HG03439 (cell line): Measurements from ENCODE around the gene CYTH1.

Experiments
- ATAC-seq: cut with Tn5 transposase; IDR thresholded peaks from one replicate; pipeline ENCODE4 v1.9.1; 2021; ENCODE audit warnings: mild to moderate bottlenecking, moderate library complexity; ENCODE audit not compliant: unreplicated experiment

CYTH1 gene

GRCh38 chr17:78717431-78717980 lies 64.6 kb downstream of the CYTH1 start:
- ATAC-seq = no peak

DNA sequence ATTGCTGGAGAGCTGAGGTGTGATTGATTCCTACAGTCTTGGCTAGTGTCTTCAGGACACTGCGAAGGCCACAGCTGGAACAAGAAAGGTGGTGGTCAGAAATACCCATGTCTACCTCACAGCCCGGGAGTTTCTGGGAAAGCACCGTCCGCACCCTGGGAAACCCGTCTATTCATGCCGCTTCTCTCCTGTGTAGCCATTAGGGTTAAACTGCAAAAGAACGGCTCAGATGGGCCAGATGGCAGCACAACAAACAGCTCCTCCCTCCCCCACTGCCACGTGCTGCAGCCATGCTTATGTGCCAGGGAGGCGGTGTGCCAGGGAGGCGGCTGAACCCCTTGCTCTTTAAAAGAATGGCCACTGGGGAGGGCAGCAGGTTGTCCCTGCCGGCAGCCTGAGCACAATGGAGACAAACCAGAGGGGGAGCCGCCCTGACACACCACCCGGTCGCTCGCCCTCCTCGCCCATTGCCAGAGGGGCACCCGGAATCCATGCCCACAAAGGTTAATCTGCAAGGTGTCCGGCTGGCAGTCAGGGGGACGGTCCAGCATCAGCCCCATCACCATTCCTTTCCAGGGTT lies 65.2 kb downstream of the CYTH1 start:
- no peak for ATAC-seq

DNA sequence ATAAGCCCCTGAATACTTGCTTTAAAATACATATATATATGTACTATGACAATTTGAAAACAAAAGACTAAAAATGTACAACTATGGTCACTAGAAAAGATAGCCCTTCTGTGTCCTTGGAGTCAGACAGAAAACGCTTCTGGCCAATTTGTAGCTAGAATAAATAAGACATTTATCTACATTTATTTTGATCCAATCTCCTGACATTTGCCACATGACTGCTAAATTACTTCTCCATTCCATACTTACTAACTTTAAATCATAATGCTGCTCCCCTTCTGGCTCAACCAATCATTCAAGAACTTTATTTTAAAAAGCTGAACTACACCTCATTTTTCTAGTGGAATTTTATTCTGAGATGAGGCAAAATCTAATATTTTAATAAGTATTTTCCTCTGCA lies 65.8 kb downstream of the CYTH1 start:
- no peak for ATAC-seq

DNA sequence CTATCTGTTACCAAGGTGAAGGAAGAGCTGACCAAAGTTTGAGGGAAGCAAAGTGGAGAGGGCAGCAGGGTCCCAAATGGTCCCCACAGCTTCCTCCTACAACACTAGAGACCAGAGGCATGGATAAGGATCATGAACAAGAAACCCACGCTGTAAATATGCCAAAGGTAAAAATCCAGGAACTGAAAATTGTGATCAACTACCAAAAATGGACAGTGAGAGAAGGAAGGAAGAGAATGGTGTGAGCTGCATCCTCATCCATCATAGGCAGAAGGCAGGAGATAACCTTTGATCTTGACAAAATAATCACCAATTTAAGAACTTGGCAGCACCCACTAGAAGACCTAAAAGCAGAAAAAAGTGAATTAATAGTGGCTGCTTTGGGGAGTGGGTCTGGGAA lies 66.2 kb downstream of the CYTH1 start:
- no peak for ATAC-seq

GRCh38 chr17:78715000-78715771 lies 66.9 kb downstream of the CYTH1 start:
- no peak for ATAC-seq

- ATAC-seq = no peak
Measured at GRCh38 chr17:78714534-78714933, 67.5 kb downstream of the CYTH1 start.

DNA sequence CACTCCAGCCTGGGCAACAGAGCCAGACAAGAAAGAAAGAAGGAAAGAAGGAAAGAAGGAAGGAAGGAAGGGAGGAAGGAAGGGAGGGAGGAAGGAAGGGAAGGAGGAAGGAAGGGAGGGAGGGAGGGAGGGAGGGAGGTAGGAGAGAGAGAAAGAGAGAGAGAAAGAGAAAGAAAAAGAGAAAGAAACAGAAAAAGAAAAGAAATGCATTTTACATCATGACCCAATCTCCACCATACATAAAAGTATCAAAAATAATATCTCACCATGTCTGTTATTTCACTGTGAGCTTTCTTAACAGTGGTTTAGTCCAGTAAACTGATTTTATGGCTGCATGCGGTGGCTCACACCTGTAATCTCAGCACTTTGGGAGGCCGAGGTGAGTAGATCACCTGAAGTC lies 70.0 kb downstream of the CYTH1 start:
- no peak for ATAC-seq

DNA sequence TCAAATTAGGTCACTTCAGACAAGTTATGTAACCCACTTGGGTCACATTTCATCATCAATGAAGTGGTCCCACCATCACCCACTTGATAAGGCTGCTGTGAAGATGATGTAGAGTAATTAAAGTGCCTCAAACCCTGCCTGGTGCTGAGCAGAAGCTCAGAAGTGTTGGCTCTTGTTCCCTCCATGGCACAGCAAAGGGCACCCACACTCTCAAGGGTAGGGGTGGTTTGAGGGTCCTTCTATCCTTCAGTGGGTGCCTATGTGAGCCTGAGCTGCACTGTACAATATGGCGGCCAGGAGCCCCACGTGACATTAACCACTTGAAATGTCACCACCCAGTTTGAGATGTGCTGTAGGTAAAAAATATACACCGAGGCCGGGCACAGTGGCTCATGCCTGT lies 71.5 kb downstream of the CYTH1 start:
- no peak for ATAC-seq

DNA sequence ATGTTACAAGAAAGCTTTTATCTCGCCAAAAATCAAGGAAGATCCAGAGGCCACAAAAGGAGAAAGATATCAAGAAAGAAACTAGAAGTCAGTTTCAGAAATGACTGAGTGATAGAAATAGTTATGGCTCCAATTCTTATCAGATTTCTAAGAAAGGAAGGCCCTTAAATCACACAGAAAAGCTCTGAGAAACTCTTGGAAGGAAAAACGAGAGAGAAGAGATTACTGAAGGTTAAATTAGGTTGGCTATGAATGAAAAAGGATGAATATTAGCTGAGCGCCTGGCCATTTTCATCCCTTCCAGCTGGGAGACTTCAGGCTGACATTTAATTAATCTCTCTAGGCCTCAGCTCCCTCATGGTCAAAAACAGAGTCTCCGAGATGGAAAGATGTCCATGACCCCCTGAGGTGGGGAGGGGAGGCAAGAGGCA lies 72.3 kb downstream of the CYTH1 start:
- no peak for ATAC-seq

DNA sequence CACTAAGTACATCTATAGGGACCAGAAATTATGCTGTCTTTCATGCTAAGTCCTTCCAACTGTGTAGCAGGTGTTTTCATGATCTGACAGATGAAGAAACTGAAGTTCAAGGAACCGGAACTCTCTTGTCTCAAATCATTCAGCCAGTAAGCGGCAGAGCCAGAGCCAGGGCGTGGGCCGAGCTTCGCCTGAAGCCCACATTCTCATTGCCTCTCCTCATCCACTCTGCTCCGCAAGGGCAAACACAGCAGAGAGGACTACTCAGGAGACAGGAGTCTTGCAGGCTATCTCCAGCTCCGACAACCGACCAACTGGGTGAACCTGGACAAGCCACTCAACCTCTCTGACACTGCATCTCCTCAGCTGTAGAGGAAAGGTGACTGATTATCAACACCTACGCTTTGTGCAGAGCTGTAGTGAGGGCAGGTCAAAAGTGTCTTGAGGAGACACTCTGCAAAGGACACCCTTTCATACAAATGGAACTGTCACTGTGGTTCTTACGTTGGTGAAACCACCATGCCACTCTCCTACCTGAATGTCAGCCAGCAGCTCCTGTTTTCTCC lies 72.9 kb downstream of the CYTH1 start:
- ATAC-seq = peak; percentile 44

- ATAC-seq = no peak
Measured at GRCh38 chr17:78708510-78708973, 73.5 kb downstream of the CYTH1 start.

GRCh38 chr17:78707923-78708322 lies 74.2 kb downstream of the CYTH1 start:
- ATAC-seq = no peak

DNA sequence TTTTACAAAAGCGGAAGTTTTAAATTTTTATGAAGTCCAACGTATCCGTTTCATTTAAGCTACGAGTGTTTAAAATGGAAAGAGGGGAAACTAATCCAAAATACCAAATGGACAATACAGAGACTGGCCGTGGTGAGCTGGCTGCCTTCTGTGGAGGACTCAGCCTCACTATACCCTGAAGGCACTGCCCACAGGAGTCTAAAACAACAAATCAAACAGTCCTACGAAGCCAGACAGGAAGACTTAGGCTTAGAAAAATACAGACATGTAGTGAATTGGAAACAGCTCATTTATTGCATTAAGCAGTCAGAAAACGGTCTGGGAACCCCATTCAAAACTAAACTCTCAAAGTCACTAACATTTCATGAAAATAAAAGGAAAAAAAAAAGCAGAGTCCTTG lies 75.1 kb downstream of the CYTH1 start:
- ATAC-seq = no peak

DNA sequence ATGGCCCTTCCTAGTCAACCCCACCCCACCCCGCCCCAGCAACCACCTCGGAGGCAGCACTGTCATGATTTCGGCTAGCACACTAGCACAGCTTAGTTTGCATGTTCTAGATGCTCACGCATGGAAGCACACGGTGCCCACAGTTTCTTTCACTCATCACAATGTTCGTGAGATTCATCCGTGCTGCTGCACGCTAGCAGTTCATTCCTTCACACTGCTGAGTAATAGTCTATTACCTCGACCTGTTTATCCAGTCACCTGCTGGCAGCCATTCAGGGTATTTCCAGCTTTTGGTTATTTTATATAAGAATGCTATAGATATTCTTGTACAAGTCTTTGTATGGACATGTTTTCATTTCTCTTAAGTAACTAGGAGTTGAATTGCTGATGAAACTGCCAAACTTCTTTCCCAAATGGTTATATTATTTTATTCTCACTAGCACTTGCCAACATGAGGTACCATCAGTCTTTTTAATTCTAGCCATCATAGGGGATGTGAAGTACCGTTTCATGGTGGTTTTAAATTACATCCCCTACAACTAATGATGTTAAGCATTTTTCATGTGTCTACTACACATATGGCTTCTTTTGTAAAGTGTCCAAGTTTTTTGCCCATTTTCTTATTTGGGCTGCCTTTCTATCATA lies 75.7 kb downstream of the CYTH1 start:
- peak; percentile 61 for ATAC-seq

GRCh38 chr17:78705071-78705470 lies 77.0 kb downstream of the CYTH1 start:
- no peak for ATAC-seq

GRCh38 chr17:78704594-78704993 lies 77.5 kb downstream of the CYTH1 start:
- no peak for ATAC-seq

DNA sequence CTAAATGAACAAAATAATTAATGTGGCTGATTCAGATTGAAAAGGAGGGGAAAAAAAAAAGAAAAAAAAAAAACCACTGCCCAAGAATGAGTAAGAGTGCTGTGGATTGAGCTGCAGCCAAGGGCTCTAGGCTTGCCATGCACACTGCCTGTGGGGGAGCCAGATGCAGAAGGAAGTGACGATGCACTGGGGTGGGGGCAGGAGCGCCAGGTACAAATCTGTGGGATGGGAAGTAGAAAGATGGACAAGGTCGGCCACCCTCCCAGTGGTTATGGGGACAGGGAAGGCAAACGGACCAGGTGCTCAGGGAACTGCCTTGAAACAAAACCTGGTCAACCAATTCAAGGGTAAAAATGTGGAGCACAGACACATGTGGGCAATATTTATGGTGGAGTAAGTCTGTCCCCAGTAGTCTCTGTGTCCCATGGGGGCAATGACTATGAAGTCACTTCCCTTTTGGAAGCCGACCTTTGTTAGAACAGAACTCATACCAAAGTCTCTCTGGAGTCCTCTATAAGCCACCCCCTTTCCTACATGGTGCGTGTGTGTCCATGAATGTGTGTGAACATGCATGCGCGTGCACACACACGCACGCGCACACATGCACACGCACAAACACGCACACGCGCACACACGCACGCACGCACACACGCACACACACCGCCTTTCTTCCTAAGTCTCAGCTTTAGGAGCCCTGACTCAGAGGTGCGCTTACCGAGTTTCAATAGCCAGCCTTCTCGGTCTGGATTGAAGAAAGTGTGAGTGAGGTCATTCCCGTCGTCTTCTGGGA lies 84.3 kb downstream of the CYTH1 start:
- no peak for ATAC-seq

DNA sequence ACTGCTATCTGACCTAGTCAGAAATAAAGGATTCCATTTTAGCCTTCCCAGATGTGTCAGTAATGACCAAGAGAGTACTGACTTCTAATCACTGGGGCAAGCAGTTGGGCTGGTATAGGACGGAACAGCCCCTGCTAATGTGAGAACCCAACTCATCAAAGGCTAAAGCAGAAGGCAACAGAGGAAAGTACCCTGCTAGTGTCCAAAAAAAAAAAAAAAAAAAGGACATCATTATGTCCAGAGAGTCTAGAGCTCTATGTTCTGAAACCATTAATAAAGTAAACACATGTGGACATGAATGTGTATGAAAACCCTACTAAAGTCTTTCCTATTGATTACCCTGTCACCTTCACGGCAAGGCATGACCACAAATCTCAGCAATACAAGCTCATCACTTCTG lies 85.0 kb downstream of the CYTH1 start:
- no peak for ATAC-seq

DNA sequence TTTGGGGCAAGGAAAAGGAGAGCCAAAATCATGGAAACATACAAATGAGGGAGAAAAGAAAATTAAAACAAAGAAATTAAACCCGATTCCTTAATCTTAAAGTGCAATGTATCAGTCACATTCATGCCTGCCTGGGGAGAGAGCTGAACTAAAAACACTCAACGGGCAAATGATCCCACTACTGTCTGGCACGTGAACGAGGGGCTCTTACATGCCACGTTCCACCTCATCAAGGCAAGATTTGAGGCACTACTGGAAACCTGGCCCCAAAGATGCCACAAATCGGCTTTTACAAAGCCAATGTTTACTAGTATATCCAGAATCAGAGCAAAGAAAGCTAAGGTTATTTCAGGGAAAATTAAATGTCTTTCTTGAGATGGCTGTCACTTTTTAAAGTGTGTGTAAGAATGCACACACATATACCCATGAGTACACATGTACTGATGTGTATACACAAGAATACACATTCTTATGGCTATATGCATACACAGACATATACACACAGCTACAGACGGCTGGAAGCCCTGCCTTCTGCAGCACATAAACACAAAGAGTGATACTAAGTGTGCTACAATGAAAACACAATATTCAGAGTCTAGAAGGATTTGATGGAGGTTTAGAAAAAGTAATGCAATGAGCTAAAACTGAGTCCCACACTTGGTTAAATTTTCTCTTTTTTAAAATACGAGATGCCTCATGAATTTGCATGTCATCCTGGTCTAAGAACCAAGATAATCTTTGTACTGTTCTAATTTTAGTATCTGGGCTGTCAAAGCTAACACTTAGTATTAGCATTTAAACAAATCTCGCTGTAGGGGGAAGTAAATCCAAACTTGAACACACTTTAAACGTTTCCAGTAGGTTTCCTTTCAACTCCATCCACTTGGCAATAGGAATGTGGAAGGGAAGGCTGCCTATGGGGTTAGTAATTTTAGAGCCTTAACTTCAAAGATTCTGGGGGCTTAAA lies 85.8 kb downstream of the CYTH1 start:
- ATAC-seq = no peak
